Measurements from ENCODE around the gene CLDN18. TPM values are rescaled to one million over a fixed set of nuclear protein-coding genes. Genes with fewer than 3 reads are reported as not detected.

CLDN18 gene
- total and polyA plus RNA-seq, 9 of the 15 experiments (the other 6 are each of a cell fraction or from before 2014, with no cell fraction given) = 0.11 TPM; not detected in 8

DNA sequence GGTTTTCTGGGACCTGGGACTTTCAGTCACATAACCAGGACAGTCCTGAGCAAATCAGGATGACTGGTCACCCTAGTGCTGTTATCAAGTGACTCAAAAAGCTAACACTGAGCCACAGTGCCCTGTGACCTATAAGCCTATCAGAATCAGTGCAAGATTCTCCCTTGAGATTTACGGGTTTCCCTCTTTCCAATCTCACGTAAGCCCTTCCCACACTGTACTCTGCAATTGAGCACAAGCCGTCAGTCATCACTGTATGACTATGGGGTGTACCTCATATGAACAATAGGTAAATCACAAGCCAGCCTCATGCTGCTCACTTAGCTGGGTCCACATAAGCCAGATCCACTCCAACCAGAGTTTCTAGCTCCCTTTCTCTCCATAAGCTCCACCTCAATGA is 21.0 kb upstream of the CLDN18 start (continued):
- TF ChIP-seq, protein P1, sequence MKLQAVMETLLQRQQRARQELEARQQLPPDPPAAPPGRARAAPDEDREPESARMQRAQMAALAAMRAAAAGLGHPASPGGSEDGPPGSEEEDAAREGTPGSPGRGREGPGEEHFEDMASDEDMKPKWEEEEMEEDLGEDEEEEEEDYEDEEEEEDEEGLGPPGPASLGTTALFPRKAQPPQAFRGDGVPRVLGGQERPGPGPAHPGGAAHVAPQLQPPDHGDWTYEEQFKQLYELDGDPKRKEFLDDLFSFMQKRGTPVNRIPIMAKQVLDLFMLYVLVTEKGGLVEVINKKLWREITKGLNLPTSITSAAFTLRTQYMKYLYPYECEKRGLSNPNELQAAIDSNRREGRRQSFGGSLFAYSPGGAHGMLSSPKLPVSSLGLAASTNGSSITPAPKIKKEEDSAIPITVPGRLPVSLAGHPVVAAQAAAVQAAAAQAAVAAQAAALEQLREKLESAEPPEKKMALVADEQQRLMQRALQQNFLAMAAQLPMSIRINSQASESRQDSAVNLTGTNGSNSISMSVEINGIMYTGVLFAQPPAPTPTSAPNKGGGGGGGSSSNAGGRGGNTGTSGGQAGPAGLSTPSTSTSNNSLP (IDR thresholded peaks at IDR 0.05; ENCODE audit: borderline replicate concordance, low read depth, low read length) = no peak
- no peak for TF ChIP-seq ZBTB43 (CRISPR knock-in tag; IDR thresholded peaks at IDR 0.05)
- no peak for TF ChIP-seq ZNF140 (CRISPR knock-in tag; IDR thresholded peaks at IDR 0.05)
- no peak for TF ChIP-seq PHTF2 (CRISPR knock-in tag; IDR thresholded peaks at IDR 0.05)
- TF ChIP-seq NR2C2 (CRISPR knock-in tag; IDR thresholded peaks at IDR 0.05) = no peak
- TF ChIP-seq NR2C2 (tag; IDR thresholded peaks at IDR 0.05) = no peak
- no peak for TF ChIP-seq E2F4 (CRISPR knock-in tag; IDR thresholded peaks at IDR 0.05; ENCODE audit: low read depth)
- no peak for TF ChIP-seq NCOR1 (IDR thresholded peaks at IDR 0.05)
- TF ChIP-seq KDM4B (IDR thresholded peaks at IDR 0.05; ENCODE audit: borderline replicate concordance in 2 of 2, low read depth in 1 of 2) = no peak
